Stromal cell of bone marrow (primary cell): ENCODE data around the gene SURF6.
"Not testable (repeated sequence)": the region's sequence is repeated elsewhere in the genome, so short reads cannot be mapped to it uniquely, and the experiment has no call there.

ENCODE experiments used
- DNase-seq: peaks from one replicate; pipeline ENCODE4 v3.0.0-alpha.2; 2012; ENCODE audit warnings: low read depth

The SURF6 gene

GRCh38 chr9:133335924-133336811, at the start of gene SURF6:
TSS of gene SURF6 (minus strand) at chr9:133336188. CDS start at chr9:133336132, 56 bp downstream.
- DNase-seq: peak; percentile 75

DNA sequence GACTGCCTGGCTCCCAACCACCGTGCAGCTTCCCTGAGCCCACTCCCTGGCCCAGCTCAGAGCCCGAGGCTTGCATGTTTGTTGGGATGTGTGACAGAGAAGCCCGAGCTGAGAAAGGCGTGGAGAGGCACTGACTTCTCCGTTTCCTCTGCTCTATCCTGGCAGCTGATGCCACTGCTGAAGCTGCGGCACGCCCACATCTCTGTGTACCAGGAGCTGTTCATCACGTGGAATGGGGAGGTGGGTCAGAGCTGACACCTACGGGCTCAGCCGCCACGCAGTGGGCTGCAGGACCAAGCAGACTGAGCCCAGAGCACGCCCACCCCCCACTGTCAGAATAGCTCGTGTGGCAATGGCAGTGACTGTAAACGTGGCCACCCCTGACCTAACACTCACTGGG, 49.5 kb upstream of the SURF6 start:
- DNase-seq: no peak

GRCh38 chr9:133384736-133385321, 48.8 kb upstream of the SURF6 start:
- DNase-seq: no peak

GRCh38 chr9:133383438-133383837, 47.5 kb upstream of the SURF6 start:
- DNase-seq: no peak

- DNase-seq: no peak
Observed at GRCh38 chr9:133382507-133383141, 46.6 kb upstream of the SURF6 start.

DNA sequence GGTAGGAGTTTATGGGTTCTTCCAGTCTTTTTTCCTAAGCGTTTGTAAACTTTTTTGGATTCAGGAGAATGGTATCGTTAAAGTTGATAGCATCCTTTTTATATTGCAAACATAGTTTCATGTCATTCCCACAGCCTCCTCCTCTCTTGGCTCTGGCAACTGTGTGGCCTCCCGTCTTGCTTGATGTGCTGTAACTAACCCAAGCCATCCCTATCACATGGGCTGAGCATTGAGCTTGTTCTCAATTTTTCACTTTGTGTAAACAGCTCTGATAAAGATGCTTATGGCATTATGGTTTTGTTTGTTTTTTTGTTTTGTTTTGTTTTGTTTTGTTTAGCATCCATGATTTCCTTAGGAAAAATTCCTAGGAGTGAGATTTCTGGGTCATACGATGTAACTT, 44.7 kb upstream of the SURF6 start:
- no peak for DNase-seq

- DNase-seq: no peak
Observed at GRCh38 chr9:133379153-133380086, 43.4 kb upstream of the SURF6 start.

DNA sequence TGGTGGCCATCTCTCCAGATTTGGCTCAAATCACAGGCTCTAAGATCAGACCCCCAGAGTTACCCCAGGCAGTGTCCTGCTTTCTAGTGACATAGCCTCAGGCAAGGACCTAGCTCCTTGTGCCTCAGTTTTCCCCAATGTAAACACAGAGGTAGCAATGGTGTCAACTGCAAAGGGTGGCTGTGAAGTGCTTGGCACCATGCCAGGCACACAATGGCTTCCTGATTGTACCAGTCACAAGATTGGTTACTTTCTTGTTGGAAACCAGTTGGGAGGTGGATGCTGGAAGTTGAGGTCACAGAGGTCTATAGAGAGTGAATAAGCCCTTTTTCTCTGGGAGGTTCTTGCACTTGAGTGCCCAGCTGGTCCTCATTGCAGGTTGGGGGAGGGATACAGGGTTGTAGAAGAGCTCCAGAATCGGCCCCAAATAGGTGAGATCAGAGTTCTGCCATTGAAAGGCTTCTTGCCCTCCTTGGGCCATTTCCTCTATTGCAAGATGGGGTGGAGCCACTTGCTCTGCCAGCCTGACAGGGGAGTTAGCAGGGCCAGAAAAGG, 42.5 kb upstream of the SURF6 start:
- no peak for DNase-seq

GRCh38 chr9:133377721-133378216, 41.8 kb upstream of the SURF6 start:
- peak; percentile 43 for DNase-seq

- DNase-seq: not testable (repeated sequence)
Observed at GRCh38 chr9:133377280-133377679, 41.3 kb upstream of the SURF6 start.

DNA sequence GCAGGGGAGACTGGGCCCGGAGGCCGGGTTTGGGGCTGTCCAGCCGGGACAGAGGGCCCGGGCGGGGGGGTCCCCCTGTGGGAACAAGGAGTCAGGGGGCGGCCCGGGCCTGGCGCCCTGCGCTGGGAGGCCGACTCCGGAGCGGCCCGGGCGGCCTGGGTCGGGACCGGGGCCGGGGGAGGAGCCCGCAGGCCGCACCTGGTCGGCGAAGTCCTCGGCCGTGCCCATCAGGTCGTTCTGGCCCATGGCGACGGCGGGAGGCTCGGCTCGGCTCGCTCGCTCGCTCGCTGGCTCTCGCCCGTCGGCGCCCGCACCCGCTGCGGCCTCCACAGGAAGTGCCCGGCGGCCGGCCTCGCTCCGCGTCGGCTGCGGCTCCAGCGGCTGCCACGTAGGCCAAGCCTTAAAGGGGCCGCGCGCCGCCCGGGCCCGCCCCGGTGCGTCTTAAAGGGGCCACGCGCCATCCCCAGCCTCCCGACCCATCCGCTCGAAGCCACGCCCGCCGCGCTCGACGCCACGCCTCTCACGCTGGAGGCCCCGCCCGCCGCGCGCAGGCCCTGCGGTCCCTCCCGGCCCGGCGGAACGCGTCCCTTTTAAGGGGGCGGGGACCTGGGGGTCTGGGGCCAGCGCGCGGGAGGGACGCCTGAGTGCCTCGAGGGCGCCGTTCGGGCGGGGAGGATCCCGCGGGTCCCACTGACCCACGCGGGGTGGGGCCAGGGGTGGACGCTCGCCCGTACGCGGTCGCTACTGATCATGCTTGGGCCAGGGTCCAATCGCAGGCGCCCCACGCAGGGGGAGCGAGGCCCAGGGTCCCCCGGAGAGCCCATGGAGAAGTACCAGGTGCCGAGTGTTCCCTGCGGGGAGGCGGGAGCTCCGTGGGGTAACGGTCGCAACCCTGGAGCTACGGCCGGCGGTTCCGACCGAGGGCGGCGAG, 40.0 kb upstream of the SURF6 start, which contains the start of the genes STKLD1 and SURF4:
TSS of gene STKLD1 (plus strand) at position 643 of the 931 bp plus-strand sequence. CDS start at position 751, 108 bp downstream.
TSS of gene SURF4 (minus strand) at position 337 of the 931 bp plus-strand sequence. CDS start at position 246, 91 bp downstream.
- DNase-seq: peak; percentile 94

DNA sequence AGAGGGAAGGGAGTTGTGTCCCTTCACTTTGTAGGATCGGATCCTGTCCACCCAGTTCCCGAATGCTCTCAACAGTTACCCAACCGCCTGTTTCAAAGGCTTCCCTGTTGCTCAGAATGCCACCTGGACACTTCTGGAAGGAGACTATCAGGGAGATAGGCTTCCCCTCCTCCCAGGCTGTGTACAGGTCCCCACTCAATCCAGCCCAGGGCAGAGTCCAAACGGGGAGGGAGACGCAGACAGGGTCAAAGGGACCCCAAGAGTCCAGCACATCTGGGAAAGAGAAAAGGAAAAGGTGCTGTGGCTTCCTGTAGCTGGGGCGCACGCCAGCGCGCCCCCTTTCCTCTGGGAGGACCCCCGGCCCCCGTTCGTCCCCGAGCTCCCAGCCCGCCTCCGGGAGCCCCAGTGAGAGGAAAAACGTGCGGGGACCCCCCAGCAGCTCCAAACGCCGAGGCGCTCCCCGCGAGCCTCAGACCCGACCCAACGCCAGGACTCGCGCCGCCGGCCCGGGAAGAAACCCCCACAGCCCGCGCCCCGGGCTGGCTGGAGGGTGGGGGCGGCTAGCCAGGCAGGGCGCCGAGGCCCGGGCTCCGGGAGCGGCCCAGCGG, 39.2 kb upstream of the SURF6 start:
- DNase-seq: no peak

GRCh38 chr9:133374612-133375115, 38.7 kb upstream of the SURF6 start:
- DNase-seq: peak; percentile 45

- no peak for DNase-seq
Observed at GRCh38 chr9:133372144-133372543, 36.2 kb upstream of the SURF6 start.

DNA sequence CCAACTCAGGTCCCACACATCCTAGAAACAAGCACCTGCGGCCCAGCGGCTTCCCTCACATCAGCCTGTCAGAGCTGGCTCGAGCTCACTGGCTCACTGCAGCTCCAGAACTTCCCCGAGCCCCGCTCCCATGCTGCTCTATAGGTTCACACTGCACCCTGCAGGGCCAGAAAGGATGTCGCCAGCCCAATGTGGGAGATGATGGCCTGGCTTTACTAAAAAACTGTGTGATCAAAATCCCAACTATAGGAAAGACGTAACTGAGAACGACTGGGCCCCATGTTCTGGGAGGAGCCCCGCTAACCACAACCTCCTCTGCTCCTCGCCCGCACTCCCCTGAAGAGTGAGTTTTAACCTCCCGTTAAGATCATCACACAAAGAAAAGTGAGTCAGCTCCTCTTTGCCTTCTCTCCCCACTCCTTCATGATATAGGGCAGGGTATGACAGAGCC, 35.3 kb upstream of the SURF6 start:
- no peak for DNase-seq

DNA sequence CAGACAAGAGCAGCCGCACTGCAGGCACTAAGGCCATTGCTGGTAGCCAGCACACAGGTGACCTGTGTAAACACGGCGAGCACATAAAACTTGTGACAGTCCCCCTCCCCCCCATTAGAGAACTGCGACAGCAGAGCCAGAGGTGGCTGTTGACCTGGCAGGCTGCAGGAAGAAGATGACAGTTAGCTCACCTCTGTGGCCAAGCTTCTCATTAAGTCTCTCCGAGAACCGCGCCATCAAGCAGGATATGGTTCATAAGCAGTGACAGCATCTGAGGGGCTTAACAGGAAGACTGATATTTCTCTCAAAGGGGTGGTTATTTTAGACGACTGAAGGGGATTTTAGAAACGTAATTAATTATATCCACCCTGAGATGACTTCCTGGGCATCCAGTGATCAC, 34.7 kb upstream of the SURF6 start:
- DNase-seq: no peak

GRCh38 chr9:133369933-133370332, 33.9 kb upstream of the SURF6 start:
- DNase-seq: no peak

DNA sequence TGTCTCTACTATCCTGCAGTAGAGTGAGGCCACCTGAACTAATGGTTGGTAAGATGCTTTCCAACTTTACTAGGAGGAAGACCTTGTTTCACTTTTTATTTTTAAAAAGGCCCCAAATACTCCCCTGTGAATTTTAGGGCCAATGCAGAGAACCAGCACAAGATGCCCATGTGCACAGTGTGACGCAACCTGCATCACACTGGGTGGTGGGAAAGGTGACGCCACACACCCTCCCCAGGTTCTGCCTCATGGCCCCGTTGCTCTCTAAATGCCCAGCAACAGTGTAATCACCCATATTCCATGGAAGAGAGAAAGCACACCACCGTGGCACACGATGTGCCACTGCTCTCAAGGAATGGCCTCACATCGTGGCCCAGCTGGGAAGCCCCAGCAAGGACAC, 33.4 kb upstream of the SURF6 start:
- no peak for DNase-seq

- no peak for DNase-seq
Observed at GRCh38 chr9:133368249-133368881, 32.4 kb upstream of the SURF6 start.
